ENCODE data around the gene PRR14. TPM values are rescaled to one million over a fixed set of nuclear protein-coding genes. Genes with fewer than 3 reads are reported as not detected.

Gene PRR14
- total RNA-seq, 2 donors from 2014 or later = 21.2 to 35.4 TPM

GRCh38 chr16:30641378-30641982 lies 9.3 kb upstream of the PRR14 start:
- H3K9ac ChIP-seq (ENCODE audit: extremely low read depth, low read length, poor library complexity, severe bottlenecking) = no peak overlapping the region
- WGBS, 2 experiments (ENCODE audit: insufficient coverage in 1 of 2, insufficient read length in 1 of 2) = 75 to 83% methylated on average over 2 of the region's 3 CpGs
- H3K27ac ChIP-seq (ENCODE audit: low read depth, low read length) = no peak overlapping the region
- no peak for TF ChIP-seq CTCF (conservative IDR thresholded peaks at IDR 0.05)
- H3K27me3 Mint-ChIP-seq (ENCODE audit: insufficient read depth) = peaks cover 28% of the 10 kb centered on the region
- H3K36me3 Mint-ChIP-seq (ENCODE audit: low read depth) = no peaks in the 10 kb centered on the region
- no peaks in the 10 kb centered on the region for H3K4me1 Mint-ChIP-seq
- no peaks in the 10 kb centered on the region for H3K9me3 Mint-ChIP-seq
- no peaks in the 10 kb centered on the region for H3K9me3 ChIP-seq (ENCODE audit: control insufficient read depth, low read length)
- no peaks in the 10 kb centered on the region for H3K4me1 ChIP-seq (ENCODE audit: control insufficient read depth, insufficient read depth, low read length)
- no peak for DNase-seq
- no peak overlapping the region for H3K4me3 ChIP-seq (ENCODE audit: low read length)
- no peaks in the 10 kb centered on the region for H3K36me3 ChIP-seq (ENCODE audit: control insufficient read depth, insufficient read depth, low read length)
- no peak overlapping the region for H3K4me3 Mint-ChIP-seq
- peaks cover 7% of the 10 kb centered on the region for H3K27me3 ChIP-seq (ENCODE audit: control insufficient read depth, insufficient read depth, low read length, poor library complexity, severe bottlenecking)
- H3K27ac Mint-ChIP-seq = no peak overlapping the region

- Mint-ChIP-seq H3K27me3 (ENCODE audit: insufficient read depth) (peaks cover 49% of the 10 kb centered on the region), H3K36me3 (ENCODE audit: low read depth) (no peaks in the 10 kb centered on the region), H3K4me1 (no peaks in the 10 kb centered on the region), H3K4me3 (no peak overlapping the region), H3K27ac (no peak overlapping the region), H3K9me3 (no peaks in the 10 kb centered on the region)
- Histone ChIP-seq H3K4me1 (ENCODE audit: control insufficient read depth, insufficient read depth, low read length) (no peaks in the 10 kb centered on the region), H3K27ac (ENCODE audit: low read depth, low read length) (no peak overlapping the region), H3K36me3 (ENCODE audit: control insufficient read depth, insufficient read depth, low read length) (no peaks in the 10 kb centered on the region), H3K9ac (ENCODE audit: extremely low read depth, low read length, poor library complexity, severe bottlenecking) (no peak overlapping the region), H3K4me3 (ENCODE audit: low read length) (no peak overlapping the region), H3K9me3 (ENCODE audit: control insufficient read depth, low read length) (no peaks in the 10 kb centered on the region), H3K27me3 (ENCODE audit: control insufficient read depth, insufficient read depth, low read length, poor library complexity, severe bottlenecking) (peaks cover 11% of the 10 kb centered on the region)
- DNase-seq = no peak
- TF ChIP-seq CTCF (conservative IDR thresholded peaks at IDR 0.05) = no peak
- 64 to 69% methylated on average over 3 to 4 of the region's 4 CpGs for WGBS, 2 experiments (ENCODE audit: insufficient coverage in 1 of 2, insufficient read length in 1 of 2)
Measured at GRCh38 chr16:30644334-30644830, 6.4 kb upstream of the PRR14 start.

- Histone ChIP-seq H3K4me1 (ENCODE audit: control insufficient read depth, insufficient read depth, low read length) (no peaks in the 10 kb centered on the region), H3K36me3 (ENCODE audit: control insufficient read depth, insufficient read depth, low read length) (no peaks in the 10 kb centered on the region), H3K9me3 (ENCODE audit: control insufficient read depth, low read length) (no peaks in the 10 kb centered on the region), H3K4me3 (ENCODE audit: low read length) (no peak overlapping the region), H3K27me3 (ENCODE audit: control insufficient read depth, insufficient read depth, low read length, poor library complexity, severe bottlenecking) (peaks cover 11% of the 10 kb centered on the region), H3K9ac (ENCODE audit: extremely low read depth, low read length, poor library complexity, severe bottlenecking) (no peak overlapping the region), H3K27ac (ENCODE audit: low read depth, low read length) (no peak overlapping the region)
- Mint-ChIP-seq H3K4me3 (no peak overlapping the region), H3K4me1 (no peaks in the 10 kb centered on the region), H3K27me3 (ENCODE audit: insufficient read depth) (peaks cover 45% of the 10 kb centered on the region), H3K9me3 (no peaks in the 10 kb centered on the region), H3K36me3 (ENCODE audit: low read depth) (no peaks in the 10 kb centered on the region), H3K27ac (no peak overlapping the region)
- TF ChIP-seq CTCF (conservative IDR thresholded peaks at IDR 0.05) = no peak
- DNase-seq = no peak
- WGBS, 2 experiments (ENCODE audit: insufficient coverage in 1 of 2, insufficient read length in 1 of 2) = 59 to 74% methylated on average over 2 to 6 of the region's 6 CpGs
Measured at GRCh38 chr16:30645727-30646126, 5.0 kb upstream of the PRR14 start.

Data from endodermal cell (in vitro differentiated cells).